Dermis blood vessel endothelial cell (primary cell): ENCODE results near the gene SOX6. TPM values are rescaled to one million over a fixed set of nuclear protein-coding genes. Genes with fewer than 3 reads are reported as not detected.
"Not testable (repeated sequence)": the region's sequence is repeated elsewhere in the genome, so short reads cannot be mapped to it uniquely, and the experiment has no call there.

Source experiments
- DNase-seq: peaks from one replicate; pipeline ENCODE4 v3.0.0; 2010
- total RNA-seq: library from RNA; depleted of rRNA; stranded (reverse); fragments of >200 nt; gene quantifications from 2 replicates; pipeline ENCODE4 v1.2.3, GENCODE V29; 2014

Gene SOX6
- total RNA-seq, 1 donor from 2014 or later: under 0.01 TPM

GRCh38 chr11:16182553-16182952 lies 173.8 kb downstream of the SOX6 start:
- no peak for DNase-seq

GRCh38 chr11:16180868-16181267 lies 175.5 kb downstream of the SOX6 start:
- DNase-seq: no peak

GRCh38 chr11:16179676-16180075 lies 176.7 kb downstream of the SOX6 start:
- no peak for DNase-seq

- no peak for DNase-seq
Measured at GRCh38 chr11:16178273-16178672, 178.1 kb downstream of the SOX6 start.

- no peak for DNase-seq
Measured at GRCh38 chr11:16177688-16178087, 178.7 kb downstream of the SOX6 start.

GRCh38 chr11:16173798-16174197 lies 182.5 kb downstream of the SOX6 start:
- DNase-seq: no peak

- no peak for DNase-seq
Measured at GRCh38 chr11:16171882-16172281, 184.5 kb downstream of the SOX6 start.

GRCh38 chr11:16169956-16170847 lies 186.1 kb downstream of the SOX6 start:
- DNase-seq: no peak

- no peak for DNase-seq
Measured at GRCh38 chr11:16169541-16169940, 186.8 kb downstream of the SOX6 start.

GRCh38 chr11:16167706-16168487 lies 188.4 kb downstream of the SOX6 start:
- DNase-seq: no peak

GRCh38 chr11:16166571-16166970 lies 189.8 kb downstream of the SOX6 start:
- no peak for DNase-seq

- no peak for DNase-seq
Measured at GRCh38 chr11:16160146-16160545, 196.2 kb downstream of the SOX6 start.

- no peak for DNase-seq
Measured at GRCh38 chr11:16158426-16158994, 197.8 kb downstream of the SOX6 start.

- no peak for DNase-seq
Measured at GRCh38 chr11:16157327-16157726, 199.0 kb downstream of the SOX6 start.

GRCh38 chr11:16155448-16155847 lies 200.9 kb downstream of the SOX6 start:
- DNase-seq: no peak

GRCh38 chr11:16154715-16155396 lies 201.5 kb downstream of the SOX6 start:
- DNase-seq: no peak

- no peak for DNase-seq
Measured at GRCh38 chr11:16153951-16154350, 202.4 kb downstream of the SOX6 start.

- DNase-seq: no peak
Measured at GRCh38 chr11:16151138-16151537, 205.2 kb downstream of the SOX6 start.

- no peak for DNase-seq
Measured at GRCh38 chr11:16149476-16149875, 206.9 kb downstream of the SOX6 start.

GRCh38 chr11:16148301-16148931 lies 207.9 kb downstream of the SOX6 start:
- DNase-seq: no peak

- not testable (repeated sequence) for DNase-seq
Measured at GRCh38 chr11:16146980-16147379, 209.4 kb downstream of the SOX6 start.

- not testable (repeated sequence) for DNase-seq
Measured at GRCh38 chr11:16141614-16142013, 214.7 kb downstream of the SOX6 start.
